Keratinocyte (primary cell): ENCODE measurements around the gene CACNA2D2. TPM values are rescaled to one million over a fixed set of nuclear protein-coding genes. Genes with fewer than 3 reads are reported as not detected.

Source experiments
- DNase-seq: peaks from one replicate; pipeline ENCODE4 v3.0.0-alpha.2; 2011; ENCODE audit warnings: low read depth, missing footprints, low spot score
- FAIRE-seq: peaks from 2 replicates; lab custom pipeline; 2011; peaks lifted over from hg19 to GRCh38; lab: Jason Lieb, UNC
- H2AFZ ChIP-seq: 2 replicates; pipeline ENCODE4 v1.6.0; 2012; ENCODE audit warnings: low read length, control low read depth, inconsistent platforms; ENCODE audit not compliant: control insufficient read depth
- H3K27ac ChIP-seq: 2 replicates; pipeline ENCODE4 v1.5.1; 2011; ENCODE audit warnings: low read length; ENCODE audit not compliant: control insufficient read depth, insufficient read depth
- H3K27me3 ChIP-seq: 3 replicates; pipeline ENCODE4 v1.6.0; 2011; ENCODE audit warnings: low read length; ENCODE audit not compliant: control insufficient read depth, insufficient read depth; ENCODE audit errors: extremely low read depth
- H3K36me3 ChIP-seq, 2 experiments: 2 replicates in 1 of 2; 3 replicates in 1 of 2; pipeline ENCODE4 v1.5.1; 2011; ENCODE audit warnings: low read length in 2 of 2, mild to moderate bottlenecking in 1 of 2; ENCODE audit not compliant: control insufficient read depth in 2 of 2, insufficient read depth in 2 of 2; ENCODE audit errors: extremely low read depth in 1 of 2
- H3K4me1 ChIP-seq: 3 replicates; pipeline ENCODE4 v1.5.1; 2011; ENCODE audit warnings: low read length; ENCODE audit not compliant: control insufficient read depth, insufficient read depth; ENCODE audit errors: extremely low read depth
- H3K4me2 ChIP-seq: 3 replicates; pipeline ENCODE4 v1.6.0; 2011; ENCODE audit warnings: low read depth, low read length; ENCODE audit not compliant: control insufficient read depth, insufficient read depth; ENCODE audit errors: extremely low read depth
- H3K4me3 ChIP-seq, 3 experiments: fragments of 200-600 bp in 1 of 3; sonication (generic) in 1 of 3; 2 replicates in 2 of 3; 3 replicates in 1 of 3; pipeline ENCODE4 v1.5.1; 2011 to 2016; ENCODE audit warnings: low read length in 3 of 3, mild to moderate bottlenecking in 3 of 3, control low read depth in 2 of 3, inconsistent platforms in 1 of 3, low read depth in 1 of 3, mixed read lengths in 1 of 3, mixed run types in 1 of 3, moderate library complexity in 1 of 3; ENCODE audit not compliant: control insufficient read depth in 2 of 3, insufficient read depth in 2 of 3; ENCODE audit errors: extremely low read depth in 1 of 3
- H3K79me2 ChIP-seq: 2 replicates; pipeline ENCODE4 v1.6.0; 2012; ENCODE audit warnings: low read length; ENCODE audit not compliant: control insufficient read depth, insufficient read depth
- H3K9ac ChIP-seq: 3 replicates; pipeline ENCODE4 v1.6.0; 2011; ENCODE audit warnings: low read length; ENCODE audit not compliant: control insufficient read depth, insufficient read depth; ENCODE audit errors: extremely low read depth
- H3K9me1 ChIP-seq: 3 replicates; pipeline ENCODE4 v1.6.0; 2011; ENCODE audit warnings: low read length; ENCODE audit not compliant: control insufficient read depth, insufficient read depth; ENCODE audit errors: extremely low read depth
- H3K9me3 ChIP-seq: 2 replicates; pipeline ENCODE4 v1.5.1; 2012; ENCODE audit warnings: low read depth, low read length; ENCODE audit not compliant: control insufficient read depth
- H4K20me1 ChIP-seq: 3 replicates; pipeline ENCODE4 v1.6.0; 2011; ENCODE audit warnings: low read length; ENCODE audit not compliant: control insufficient read depth, insufficient read depth; ENCODE audit errors: extremely low read depth
- EZH2 ChIP-seq: IDR thresholded peaks from one replicate; pipeline ENCODE4 v1.6.1; 2012; ENCODE audit warnings: inconsistent platforms, mild to moderate bottlenecking, low read length, moderate library complexity
- dilution Hi-C: fragments of 300-500 bp; cut with MboI; formaldehyde crosslinking; loops from one replicate; pipeline ENCODE4 v1.7.0; 2020; ENCODE audit warnings: low sequenced_read_pairs; ENCODE audit not compliant: extremely low pct_ligation_motif_present
- polyA plus RNA-seq, 5 experiments: library from polyadenylated mRNA; depleted of rRNA in 3 of 5; stranded (reverse) in 3 of 5; stranded (forward) in 1 of 5; unstranded in 1 of 5; fragments of >200 nt; gene quantifications; 1 replicate in 1 of 5; 2 replicates in 3 of 5; 3 replicates in 1 of 5; pipeline versions ENCODE4 v1.2.1 to v1.2.3, GENCODE V29; 2011 to 2012; ENCODE audit warnings: missing spikeins in 2 of 5, low read depth in 1 of 5, low replicate concordance in 1 of 5
- TF ChIP-seq, protein P1 (sequence below), 3 experiments: IDR thresholded peaks in 1 of 3; conservative IDR thresholded peaks in 1 of 3; optimal IDR thresholded peaks in 1 of 3; 2 replicates in 2 of 3; 3 replicates in 1 of 3; pipeline versions ENCODE3 to v1.5.1; 2011; ENCODE audit warnings: low read length in 3 of 3, mild to moderate bottlenecking in 3 of 3, moderate library complexity in 2 of 3, control low read depth in 1 of 3, inconsistent platforms in 1 of 3; ENCODE audit not compliant: insufficient read depth in 2 of 3; ENCODE audit errors: extremely low read depth in 1 of 3

The CACNA2D2 gene
- polyA plus RNA-seq, 1 donor (not counting 4 experiments of a cell fraction or from before 2014, with no cell fraction given): 0.04 TPM

DNA sequence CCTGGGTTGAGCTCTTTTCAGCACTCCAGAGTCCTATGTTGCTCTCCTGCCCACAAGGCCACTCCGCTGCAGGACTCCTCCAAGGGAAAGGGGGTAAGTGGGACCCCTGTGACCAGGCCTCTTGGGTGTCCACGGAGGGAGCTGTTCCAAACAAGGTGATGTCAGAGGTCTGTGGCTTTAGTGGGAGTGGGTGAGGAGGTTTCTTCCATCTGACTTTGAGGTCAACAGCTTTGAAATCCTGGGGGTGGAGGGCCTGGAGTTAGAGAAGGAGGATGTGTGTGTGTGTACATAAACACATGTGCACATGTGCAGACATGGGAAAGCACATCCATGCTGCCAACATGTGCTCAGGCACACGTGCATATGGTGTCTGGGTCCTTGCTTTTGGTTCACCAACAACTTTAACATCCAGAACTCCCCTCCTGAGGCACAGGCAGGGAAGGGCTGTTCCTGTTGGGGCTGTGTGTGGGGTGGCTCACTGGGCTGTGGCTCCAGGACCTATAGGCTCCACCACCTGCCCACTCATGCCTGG, 92.8 kb downstream of the CACNA2D2 start:
- TF ChIP-seq, protein P1, sequence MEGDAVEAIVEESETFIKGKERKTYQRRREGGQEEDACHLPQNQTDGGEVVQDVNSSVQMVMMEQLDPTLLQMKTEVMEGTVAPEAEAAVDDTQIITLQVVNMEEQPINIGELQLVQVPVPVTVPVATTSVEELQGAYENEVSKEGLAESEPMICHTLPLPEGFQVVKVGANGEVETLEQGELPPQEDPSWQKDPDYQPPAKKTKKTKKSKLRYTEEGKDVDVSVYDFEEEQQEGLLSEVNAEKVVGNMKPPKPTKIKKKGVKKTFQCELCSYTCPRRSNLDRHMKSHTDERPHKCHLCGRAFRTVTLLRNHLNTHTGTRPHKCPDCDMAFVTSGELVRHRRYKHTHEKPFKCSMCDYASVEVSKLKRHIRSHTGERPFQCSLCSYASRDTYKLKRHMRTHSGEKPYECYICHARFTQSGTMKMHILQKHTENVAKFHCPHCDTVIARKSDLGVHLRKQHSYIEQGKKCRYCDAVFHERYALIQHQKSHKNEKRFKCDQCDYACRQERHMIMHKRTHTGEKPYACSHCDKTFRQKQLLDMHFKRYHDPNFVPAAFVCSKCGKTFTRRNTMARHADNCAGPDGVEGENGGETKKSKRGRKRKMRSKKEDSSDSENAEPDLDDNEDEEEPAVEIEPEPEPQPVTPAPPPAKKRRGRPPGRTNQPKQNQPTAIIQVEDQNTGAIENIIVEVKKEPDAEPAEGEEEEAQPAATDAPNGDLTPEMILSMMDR (optimal IDR thresholded peaks at IDR 0.05 in 1 of 3, IDR thresholded peaks at IDR 0.05 in 1 of 3, conservative IDR thresholded peaks at IDR 0.05 in 1 of 3; ENCODE audit: extremely low read depth in 1 of 3, insufficient read depth in 2 of 3, low read length in 3 of 3): no peak
- TF ChIP-seq EZH2: no peak
- no peak overlapping the region for H3K27ac ChIP-seq
- no peaks in the 10 kb centered on the region for H3K9me1 ChIP-seq
- H3K9me3 ChIP-seq: no peaks in the 10 kb centered on the region
- H2AFZ ChIP-seq: no peak overlapping the region
- DNase-seq (no peak), FAIRE-seq (no peak)
- no peaks in the 10 kb centered on the region for H4K20me1 ChIP-seq
- dilution Hi-C loops: no loop called here
- H3K4me2 ChIP-seq: no peak overlapping the region
- H3K9ac ChIP-seq: no peak overlapping the region
- peaks cover 14% of the 10 kb centered on the region for H3K27me3 ChIP-seq
- no peaks in the 10 kb centered on the region for H3K36me3 ChIP-seq
- H3K79me2 ChIP-seq: no peaks in the 10 kb centered on the region
- H3K4me1 ChIP-seq: no peaks in the 10 kb centered on the region
- no peak overlapping the region for H3K4me3 ChIP-seq

GRCh38 chr3:50410185-50410584, 93.2 kb downstream of the CACNA2D2 start:
- H3K9me1 ChIP-seq: no peaks in the 10 kb centered on the region
- H3K4me1 ChIP-seq: no peaks in the 10 kb centered on the region
- H2AFZ ChIP-seq: no peak overlapping the region
- no peak overlapping the region for H3K4me2 ChIP-seq
- H3K9me3 ChIP-seq: no peaks in the 10 kb centered on the region
- H3K36me3 ChIP-seq: no peaks in the 10 kb centered on the region
- TF ChIP-seq, protein P1 (optimal IDR thresholded peaks at IDR 0.05 in 1 of 3, IDR thresholded peaks at IDR 0.05 in 1 of 3, conservative IDR thresholded peaks at IDR 0.05 in 1 of 3; ENCODE audit: extremely low read depth in 1 of 3, insufficient read depth in 2 of 3, low read length in 3 of 3): no peak
- TF ChIP-seq EZH2: no peak
- H4K20me1 ChIP-seq: no peaks in the 10 kb centered on the region
- dilution Hi-C loops: no loop called here
- H3K79me2 ChIP-seq: no peaks in the 10 kb centered on the region
- no peak overlapping the region for H3K27ac ChIP-seq
- DNase-seq (no peak), FAIRE-seq (no peak)
- H3K27me3 ChIP-seq: peaks cover 14% of the 10 kb centered on the region
- H3K9ac ChIP-seq: no peak overlapping the region
- no peak overlapping the region for H3K4me3 ChIP-seq
